Colon (tissue), 2 donors: ENCODE measurements around the gene DMKN.
"Not testable (repeated sequence)": the region's sequence is repeated elsewhere in the genome, so short reads cannot be mapped to it uniquely, and the experiment has no call there.

Experiments used
- FAIRE-seq: peaks from 2 replicates; lab custom pipeline; 2012; peaks lifted over from hg19 to GRCh38; lab: Jason Lieb, UNC
- donor health status: control.
- donor health status: control.

The DMKN gene

DNA sequence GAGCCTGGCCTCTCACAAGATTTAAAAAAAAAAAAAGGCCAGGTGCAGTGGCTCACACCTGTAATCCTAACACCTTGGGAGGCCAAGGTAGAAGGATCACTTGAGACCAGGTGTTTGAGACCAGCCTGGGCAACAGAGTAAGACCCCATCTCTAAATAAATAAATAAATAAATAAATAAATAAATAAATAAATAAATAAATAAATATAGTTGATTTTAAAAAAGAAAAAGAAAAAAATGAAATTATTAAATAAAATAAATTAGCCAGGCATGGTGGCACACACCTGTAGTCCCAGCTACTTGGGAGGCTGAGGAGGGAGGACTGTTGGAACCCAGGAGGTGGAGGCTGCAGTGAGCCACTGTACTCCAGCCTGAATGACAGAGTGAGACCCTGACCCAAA is 51.7 kb downstream of the DMKN start:
- not testable (repeated sequence) for FAIRE-seq

DNA sequence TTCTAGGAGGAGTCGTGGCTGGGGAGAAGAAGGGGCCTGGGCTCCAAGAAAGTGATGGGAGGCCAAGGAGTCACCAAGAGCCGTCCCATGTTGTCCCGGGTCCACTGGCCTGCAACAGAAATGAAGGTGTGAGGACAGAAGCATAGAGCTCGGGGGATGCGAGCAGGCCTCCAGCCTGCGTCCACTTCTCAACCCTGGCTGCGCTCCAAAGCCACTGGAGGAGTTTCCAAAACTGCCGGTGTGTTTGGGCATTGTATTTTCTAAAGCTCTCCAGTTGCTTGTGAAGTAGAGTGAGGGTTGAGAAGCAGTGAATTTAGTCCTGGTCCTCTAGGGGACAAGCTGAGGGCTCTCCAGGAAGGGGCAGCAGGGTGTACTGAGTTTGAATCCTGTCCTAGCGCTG is 52.4 kb downstream of the DMKN start:
- no peak for FAIRE-seq

DNA sequence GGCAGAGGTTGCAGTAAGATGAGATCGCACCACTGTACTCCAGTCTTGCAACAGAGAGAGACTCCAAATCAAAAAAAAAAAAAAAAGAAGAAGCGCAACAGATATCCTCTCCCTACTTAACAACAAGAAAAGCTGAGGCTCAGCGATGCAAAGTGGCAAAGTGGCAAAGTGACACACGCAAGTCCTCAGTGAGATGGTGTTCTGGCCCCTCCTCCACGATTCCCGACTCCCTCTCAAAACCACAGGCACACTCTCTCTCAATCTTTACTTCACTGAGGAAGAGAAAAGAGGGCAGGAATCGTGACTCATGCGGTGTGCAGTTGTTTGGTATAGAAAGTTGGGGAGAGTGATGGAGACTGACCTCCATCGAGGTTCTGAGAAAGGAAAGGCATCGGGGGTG is 52.8 kb downstream of the DMKN start:
- FAIRE-seq: no peak

DNA sequence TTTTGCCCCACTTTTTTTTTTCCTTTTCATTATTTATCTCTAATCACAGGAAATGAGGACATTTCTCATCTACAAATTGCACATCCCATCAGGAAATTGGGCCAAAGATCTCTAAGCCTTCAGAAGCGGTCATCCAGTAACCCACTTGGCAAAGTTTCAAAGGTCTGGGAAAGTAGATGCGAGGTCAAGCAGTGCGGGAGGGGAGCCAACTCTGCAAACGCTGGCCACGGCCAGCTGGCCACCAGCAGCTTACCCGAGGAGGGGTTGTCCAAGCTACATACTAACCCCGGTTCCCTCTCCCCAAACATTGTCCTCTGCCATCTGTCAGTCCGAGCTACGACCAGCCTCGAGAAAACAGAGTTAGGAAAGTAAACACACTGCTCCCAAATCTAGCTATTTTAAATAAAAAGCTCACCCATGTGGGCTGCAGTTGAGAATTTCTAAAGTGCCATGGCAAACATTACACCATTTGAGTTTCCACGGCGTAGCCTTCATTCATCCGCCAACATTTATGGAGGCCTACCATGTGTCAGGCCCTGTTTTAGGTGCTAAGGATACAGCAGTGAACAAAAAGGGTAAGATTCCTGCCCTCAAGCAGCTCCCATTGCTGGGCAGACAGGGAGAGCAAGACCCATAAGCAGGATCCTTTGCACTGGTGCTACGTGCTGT is 53.9 kb downstream of the DMKN start:
- FAIRE-seq: no peak

DNA sequence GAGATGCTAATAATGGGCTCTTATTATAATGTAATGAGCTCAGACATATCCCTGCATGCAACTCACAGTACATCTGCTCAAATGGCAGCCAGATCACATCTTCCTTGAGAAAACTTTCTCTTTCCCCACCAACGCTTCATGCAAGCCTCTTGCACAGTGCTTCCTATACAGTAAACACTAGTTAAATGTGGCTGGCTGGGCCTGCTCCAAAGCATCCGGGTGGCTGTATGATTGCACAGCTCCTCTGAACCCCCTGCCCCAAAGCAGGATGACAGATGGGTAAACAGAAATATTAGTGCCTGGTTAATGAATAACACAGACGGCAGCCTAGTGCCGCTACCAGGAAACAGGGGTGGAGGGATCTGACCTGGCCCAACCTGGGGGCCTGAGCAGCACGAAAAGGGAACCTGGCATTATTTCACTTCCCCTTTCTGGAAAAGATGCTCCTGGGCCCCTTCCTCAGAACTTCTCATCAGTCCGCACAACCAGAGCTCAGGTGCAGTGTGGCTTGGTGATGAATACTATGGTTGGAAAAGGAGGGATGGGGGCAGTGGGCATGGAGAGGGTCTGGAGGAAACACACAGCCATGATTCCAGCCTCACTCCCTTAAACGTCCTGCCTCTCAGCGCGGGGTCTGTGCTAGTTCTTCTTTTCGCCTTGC is 54.6 kb downstream of the DMKN start:
- FAIRE-seq: no peak

DNA sequence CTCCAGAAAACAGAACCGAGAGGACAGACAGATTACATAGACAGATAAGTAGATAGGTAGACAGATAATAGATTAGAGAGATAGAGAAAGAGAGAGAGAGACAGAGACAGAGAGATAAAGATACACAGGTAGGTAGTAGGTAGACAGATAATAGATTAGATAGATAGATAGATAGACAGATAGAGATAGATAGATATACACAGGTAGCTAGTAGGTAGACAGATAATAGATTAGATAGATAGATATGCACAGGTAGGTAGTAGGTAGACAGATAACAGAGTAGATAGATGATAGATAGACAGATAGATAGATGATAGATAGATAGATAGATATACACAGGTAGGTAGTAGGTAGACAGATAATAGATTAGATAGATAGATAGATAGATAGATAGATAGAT is 55.3 kb downstream of the DMKN start:
- no peak for FAIRE-seq

DNA sequence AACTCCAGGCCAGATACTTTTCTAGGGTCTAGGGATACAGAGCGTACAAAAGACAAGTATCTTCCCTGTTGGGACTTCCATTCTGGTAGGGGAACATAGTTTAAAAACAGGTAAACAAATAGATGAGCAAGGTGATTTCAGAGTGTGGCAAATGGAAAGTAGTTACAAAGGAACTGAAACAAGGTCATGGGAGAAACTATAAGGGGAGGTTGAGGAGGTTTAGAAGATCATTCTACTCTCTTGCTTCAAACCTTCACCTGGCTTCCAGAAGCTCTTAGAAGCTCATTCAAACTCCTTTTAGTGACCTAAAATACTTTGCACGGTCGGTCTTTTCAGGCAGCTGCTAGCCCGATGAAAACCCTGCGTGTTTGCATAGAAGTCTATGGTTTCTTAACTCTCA is 56.3 kb downstream of the DMKN start:
- FAIRE-seq: no peak

DNA sequence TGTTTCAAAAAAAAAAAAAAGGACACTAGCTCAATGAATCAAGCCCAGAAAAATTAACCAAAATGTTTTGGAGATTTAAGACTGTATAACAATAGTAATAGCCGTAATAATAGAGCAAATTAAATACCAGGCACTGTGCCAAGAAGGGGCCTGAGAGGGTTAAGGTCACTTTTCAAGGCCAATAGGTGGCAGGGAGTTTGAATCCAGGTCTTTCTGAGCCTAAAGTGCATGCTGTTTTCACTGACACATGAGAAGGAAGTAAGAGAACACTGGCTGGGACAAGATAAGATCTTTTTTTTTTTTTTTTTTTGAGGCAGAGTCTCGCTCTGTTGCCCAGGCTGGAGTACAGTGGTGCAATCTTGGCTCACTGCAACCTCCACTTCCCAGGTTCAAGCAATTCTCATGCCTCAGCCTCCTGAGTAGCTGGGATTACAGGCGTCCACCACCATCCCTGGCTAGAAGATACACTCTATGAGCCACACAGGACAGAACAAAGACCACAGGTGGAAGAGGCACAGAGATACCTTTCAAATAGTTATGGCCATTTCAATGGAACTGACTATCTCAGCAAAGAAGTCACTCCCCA is 57.7 kb downstream of the DMKN start:
- no peak for FAIRE-seq

DNA sequence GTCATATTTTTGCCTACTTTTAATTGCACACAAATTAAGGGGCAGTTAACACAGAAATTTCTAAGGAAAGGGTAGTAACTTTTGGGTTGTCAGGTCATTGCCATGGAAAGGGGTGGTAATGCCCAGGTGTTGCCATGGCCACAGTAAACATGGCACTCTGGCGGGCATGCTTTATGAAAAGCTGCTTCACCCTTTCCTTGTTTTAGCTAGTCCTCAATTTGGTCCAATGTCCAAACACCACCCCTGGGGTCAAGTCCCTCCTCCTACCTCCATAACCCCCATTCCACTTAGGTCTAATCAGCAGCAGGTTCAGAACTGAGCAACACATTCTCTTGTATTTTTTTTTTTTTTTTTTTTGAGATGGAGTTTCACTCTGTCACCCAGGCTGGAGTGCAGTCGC is 58.8 kb downstream of the DMKN start:
- no peak for FAIRE-seq

DNA sequence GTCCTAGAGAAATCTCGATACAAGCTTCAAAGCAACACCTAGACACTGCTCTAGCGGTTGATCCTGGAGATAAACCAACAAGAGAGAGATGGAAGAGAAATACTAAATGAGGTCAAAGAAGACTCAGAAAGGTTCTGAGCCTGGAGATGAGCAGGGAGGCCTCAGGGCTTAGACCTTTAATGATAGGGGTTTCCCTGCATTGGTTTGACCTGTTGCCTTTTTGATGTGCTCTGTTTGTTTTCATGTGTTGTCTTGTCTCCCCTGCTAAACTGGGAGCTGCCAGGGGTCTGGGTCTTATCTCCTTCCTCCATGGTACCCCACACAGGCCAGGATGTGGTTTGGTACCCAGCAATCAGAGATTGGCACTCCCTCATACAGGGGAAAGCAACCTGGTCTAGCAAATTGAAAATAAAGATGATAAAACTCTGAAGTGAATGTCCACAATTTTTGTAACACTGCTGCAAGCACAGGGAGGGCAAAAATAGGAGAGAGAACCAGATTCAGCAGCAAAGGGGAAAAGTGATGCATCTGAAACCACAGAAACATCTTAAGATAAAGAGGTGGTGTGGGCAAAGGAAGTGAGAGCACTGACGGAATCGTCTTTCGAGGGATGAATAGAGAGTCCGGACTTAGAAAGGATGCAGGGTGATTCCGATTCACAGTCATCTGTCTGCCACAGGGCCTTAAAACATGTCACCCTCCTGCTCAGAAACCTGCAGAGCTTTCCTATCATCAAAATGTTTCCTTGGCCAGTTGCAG is 61.9 kb downstream of the DMKN start:
- no peak for FAIRE-seq

DNA sequence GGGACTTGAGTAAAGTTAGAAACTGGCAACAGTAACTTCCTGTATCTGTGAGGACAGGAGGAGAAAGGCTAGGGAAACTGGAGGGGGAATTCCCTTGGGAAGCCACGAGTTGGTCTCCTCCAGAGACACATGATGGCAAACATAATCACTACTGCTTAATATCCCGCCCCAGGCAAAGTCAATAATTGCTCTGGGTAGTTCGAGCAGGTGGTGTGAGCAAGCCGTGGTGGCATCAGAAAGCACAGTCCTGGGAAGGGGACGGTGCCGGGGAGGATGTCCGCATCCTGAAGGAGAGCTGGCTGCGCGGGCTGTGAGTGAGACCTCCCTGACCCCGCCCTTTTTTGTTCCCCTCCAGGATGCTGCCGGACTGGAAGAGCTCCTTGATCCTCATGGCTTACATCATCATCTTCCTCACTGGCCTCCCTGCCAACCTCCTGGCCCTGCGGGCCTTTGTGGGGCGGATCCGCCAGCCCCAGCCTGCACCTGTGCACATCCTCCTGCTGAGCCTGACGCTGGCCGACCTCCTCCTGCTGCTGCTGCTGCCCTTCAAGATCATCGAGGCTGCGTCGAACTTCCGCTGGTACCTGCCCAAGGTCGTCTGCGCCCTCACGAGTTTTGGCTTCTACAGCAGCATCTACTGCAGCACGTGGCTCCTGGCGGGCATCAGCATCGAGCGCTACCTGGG is 63.9 kb downstream of the DMKN start:
- no peak for FAIRE-seq

DNA sequence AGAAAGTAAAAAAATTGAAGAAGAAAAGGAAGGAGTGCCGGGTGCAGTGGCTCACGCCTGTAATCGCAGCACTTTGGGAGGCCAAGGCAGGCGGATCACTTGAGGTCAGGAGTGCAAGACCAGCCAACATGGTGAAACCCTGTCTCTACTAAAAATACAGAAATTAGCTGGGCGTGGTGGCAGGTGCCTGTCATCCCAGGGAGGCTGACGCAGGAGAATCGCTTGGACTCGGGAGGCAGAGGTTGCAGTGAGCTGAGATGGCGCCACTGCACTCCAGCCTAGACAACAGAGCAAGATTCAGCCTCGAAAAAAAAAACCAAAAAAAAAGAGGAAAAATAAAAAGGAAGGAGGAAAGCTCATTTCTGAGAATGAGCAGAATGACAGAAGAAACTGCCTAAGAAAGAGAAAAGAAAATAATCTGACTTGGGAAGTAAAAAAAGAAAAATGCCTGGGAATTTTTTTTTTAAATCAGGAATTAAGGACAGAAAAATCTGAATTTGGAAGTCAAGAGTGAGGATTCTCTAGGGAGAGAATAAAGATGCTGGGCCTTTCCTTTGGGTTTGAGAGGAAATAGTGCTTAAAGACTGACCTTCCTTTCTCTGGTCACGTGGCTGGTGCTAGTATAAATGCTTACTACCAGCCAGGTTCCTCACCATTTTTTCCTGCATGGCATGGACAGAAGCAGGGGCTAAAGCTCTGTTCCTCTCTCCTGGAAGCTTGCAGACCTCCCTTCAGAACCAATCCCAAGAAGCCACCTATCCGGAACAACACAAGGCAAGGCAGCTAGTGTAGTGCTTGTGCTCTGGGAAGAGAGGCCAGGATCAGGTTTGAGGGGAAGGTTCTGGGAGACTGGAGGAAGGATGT is 65.6 kb downstream of the DMKN start, which contains the start of gene FFAR2:
TSS of gene FFAR2 (plus strand) at position 652 of the 864 bp plus-strand sequence. CDS start 1,458 bp downstream, outside the sequence.
- FAIRE-seq: no peak
